SK-N-SH (cell line): ENCODE measurements around the gene PTCD1. TPM values are rescaled to one million over a fixed set of nuclear protein-coding genes. Genes with fewer than 3 reads are reported as not detected.

Source experiments
- CTCF ChIA-PET: fragments of 300-600, 350-600 bp; formaldehyde crosslinking; extraction: SDS; loops from one replicate; lab custom pipeline; 2021; lab: Yijun Ruan, JAX
- POLR2A ChIA-PET: fragments of 350-600 bp; sonication (Branson Sonifier 250); formaldehyde crosslinking; extraction: SDS; loops from one replicate; lab custom pipeline; 2020; ENCODE audit warnings: antibody characterized with exemption, inconsistent platforms; lab: Yijun Ruan, JAX
- DNase-seq: peaks from one replicate; pipeline ENCODE4 v3.0.0; 2012
- H2AFZ ChIP-seq: fragments of 200-600 bp; sonication (generic); 2 replicates; pipeline ENCODE4 v1.8.1; 2016; ENCODE audit warnings: antibody characterized with exemption, mild to moderate bottlenecking, low read depth
- H3F3A ChIP-seq: fragments of 200-600 bp; sonication (generic); replicated peaks from 2 replicates; pipeline ENCODE3; 2016; ENCODE audit warnings: antibody characterized with exemption, mild to moderate bottlenecking; ENCODE audit not compliant: insufficient read depth
- H3K27ac ChIP-seq, 2 experiments: fragments of 200-500 bp in 1 of 2; fragments of 200-600 bp in 1 of 2; sonication (Bioruptor generic) in 1 of 2; sonication (generic), shearing (Covaris generic) in 1 of 2; 2 replicates each; pipeline versions ENCODE4 v1.5.1 to v1.6.1; 2014 to 2016; ENCODE audit warnings: low read depth in 2 of 2, inconsistent platforms in 1 of 2, low read length in 1 of 2, mild to moderate bottlenecking in 1 of 2, mixed read lengths in 1 of 2
- H3K27me3 ChIP-seq: fragments of 200-600 bp; sonication (generic), shearing (Covaris generic); 2 replicates; pipeline ENCODE4 v1.6.1; 2016; ENCODE audit warnings: mixed run types; ENCODE audit not compliant: insufficient read depth
- H3K36me3 ChIP-seq, 2 experiments: fragments of 200-500 bp in 1 of 2; fragments of 200-600 bp in 1 of 2; sonication (Bioruptor generic) in 1 of 2; sonication (generic) in 1 of 2; replicated peaks in 1 of 2; 2 replicates each; pipeline versions ENCODE3 to v1.5.1; 2014 to 2016; ENCODE audit warnings: low read length in 1 of 2, mild to moderate bottlenecking in 1 of 2; ENCODE audit not compliant: insufficient read depth in 2 of 2, control insufficient read depth in 1 of 2
- H3K4me1 ChIP-seq, 2 experiments: fragments of 200-500 bp in 1 of 2; fragments of 200-600 bp in 1 of 2; sonication (Bioruptor generic) in 1 of 2; sonication (generic), shearing (Covaris generic) in 1 of 2; 2 replicates each; pipeline versions ENCODE4 v1.5.1 to v1.6.1; 2014 to 2016; ENCODE audit warnings: low read depth in 1 of 2, low read length in 1 of 2, mixed run types in 1 of 2; ENCODE audit not compliant: insufficient read depth in 2 of 2, control insufficient read depth in 1 of 2
- H3K4me2 ChIP-seq: fragments of 200-600 bp; sonication (generic), shearing (Covaris generic); 2 replicates; pipeline ENCODE4 v1.6.1; 2017; ENCODE audit warnings: mixed run types
- H3K4me3 ChIP-seq, 2 experiments: fragments of 200-500 bp in 1 of 2; fragments of 200-600 bp in 1 of 2; sonication (Bioruptor generic) in 1 of 2; sonication (generic), shearing (Covaris generic) in 1 of 2; 2 replicates each; pipeline versions ENCODE4 v1.5.1 to v1.8.1; 2014 to 2016; ENCODE audit warnings: low read depth in 2 of 2, inconsistent platforms in 1 of 2, low read length in 1 of 2, mild to moderate bottlenecking in 1 of 2, mixed read lengths in 1 of 2, moderate library complexity in 1 of 2
- H3K79me2 ChIP-seq: fragments of 200-600 bp; sonication (generic); 2 replicates; pipeline ENCODE4 v1.8.1; 2017; ENCODE audit warnings: mild to moderate bottlenecking; ENCODE audit not compliant: insufficient read depth
- H3K9ac ChIP-seq: fragments of 200-600 bp; sonication (generic); 2 replicates; pipeline ENCODE4 v1.6.1; 2017; ENCODE audit warnings: mixed run types
- H3K9me2 ChIP-seq: fragments of 200-600 bp; sonication (generic); 2 replicates; pipeline ENCODE4 v1.6.1; 2017; ENCODE audit warnings: mixed run types
- H3K9me3 ChIP-seq: fragments of 200-600 bp; sonication (generic); 2 replicates; pipeline ENCODE4 v1.6.1; 2017; ENCODE audit warnings: mixed run types, mild to moderate bottlenecking, moderate library complexity
- H4K20me1 ChIP-seq: fragments of 200-600 bp; sonication (generic); 2 replicates; pipeline ENCODE4 v1.6.1; 2017; ENCODE audit warnings: mild to moderate bottlenecking, mixed run types; ENCODE audit not compliant: insufficient read depth
- ELF1 ChIP-seq: IDR thresholded peaks from 2 replicates; pipeline ENCODE4 v1.4.0; 2012
- EP300 ChIP-seq, 2 experiments: IDR thresholded peaks; 2 replicates each; pipeline versions ENCODE4 v1.4.0 to v1.6.1; 2012; ENCODE audit warnings: borderline replicate concordance in 1 of 2, low read depth in 1 of 2, low read length in 1 of 2
- EZH2phosphoT487 ChIP-seq: fragments of 200-600 bp; sonication (generic); IDR thresholded peaks from 2 replicates; pipeline ENCODE4 v1.6.1; 2017; ENCODE audit warnings: low read depth, mixed run types, mild to moderate bottlenecking, antibody characterized with exemption, moderate library complexity, borderline replicate concordance
- FOXJ3 ChIP-seq: sonication (generic); formaldehyde crosslinking; IDR thresholded peaks from 2 replicates; pipeline ENCODE4 v1.5.1; 2020; ENCODE audit warnings: mild to moderate bottlenecking, missing genetic modification reagents
- FOXM1 ChIP-seq: IDR thresholded peaks from 2 replicates; pipeline ENCODE4 v1.4.0; 2012; ENCODE audit warnings: low read depth, mild to moderate bottlenecking
- GABPA ChIP-seq: IDR thresholded peaks from 2 replicates; pipeline ENCODE4 v1.4.0; 2012; ENCODE audit warnings: low read depth, mild to moderate bottlenecking
- JUND ChIP-seq: IDR thresholded peaks from 2 replicates; pipeline ENCODE4 v1.4.0; 2012
- MEF2A ChIP-seq: IDR thresholded peaks from 2 replicates; pipeline ENCODE4 v1.4.0; 2012; ENCODE audit warnings: low read depth, borderline replicate concordance
- NRF1 ChIP-seq: IDR thresholded peaks from 2 replicates; pipeline ENCODE4 v1.6.1; 2012; ENCODE audit warnings: low read depth, mild to moderate bottlenecking, low read length
- POLR2AphosphoS5 ChIP-seq: IDR thresholded peaks from 2 replicates; pipeline ENCODE4 v1.6.1; 2012; ENCODE audit warnings: low read depth, low read length
- RCOR1 ChIP-seq: fragments of 150-350 bp; IDR thresholded peaks from 2 replicates; pipeline ENCODE4 v1.6.1; 2017; ENCODE audit warnings: antibody characterized with exemption, low read length
- RFX5 ChIP-seq: IDR thresholded peaks from 2 replicates; pipeline ENCODE4 v1.6.1; 2012; ENCODE audit warnings: mild to moderate bottlenecking, improper control_type of control experiment, low read length
- RXRA ChIP-seq: IDR thresholded peaks from 2 replicates; pipeline ENCODE4 v1.4.0; 2012; ENCODE audit warnings: low read depth, mild to moderate bottlenecking, borderline replicate concordance
- SMC3 ChIP-seq: IDR thresholded peaks from 2 replicates; pipeline ENCODE4 v1.6.1; 2012; ENCODE audit warnings: low read depth, low read length, improper control_type of control experiment
- TAF1 ChIP-seq: IDR thresholded peaks from 2 replicates; pipeline ENCODE4 v1.6.1; 2012; ENCODE audit warnings: low read depth, mild to moderate bottlenecking, low read length, moderate library complexity, borderline replicate concordance
- TCF12 ChIP-seq: IDR thresholded peaks from 2 replicates; pipeline ENCODE4 v1.4.0; 2012
- TEAD4 ChIP-seq: IDR thresholded peaks from 2 replicates; pipeline ENCODE4 v1.4.0; 2012; ENCODE audit warnings: mild to moderate bottlenecking, borderline replicate concordance; ENCODE audit not compliant: insufficient read depth
- WGBS: methylation state at CpG from one replicate; pipeline ENCODE4 v1.1.6; 2017; ENCODE audit warnings: low lambda C conversion rate; 5-methylcytosine and 5-hydroxymethylcytosine counted together
- polyA plus RNA-seq, 3 experiments: library from polyadenylated mRNA; depleted of rRNA; stranded (reverse); fragments of >200 nt; gene quantifications; 2 replicates each; pipeline ENCODE4 v1.2.3, GENCODE V29; 2012
- TF ChIP-seq, protein P1 (sequence below): IDR thresholded peaks from 2 replicates; pipeline ENCODE4 v1.4.0; 2012; ENCODE audit warnings: low read depth, borderline replicate concordance
- TF ChIP-seq, protein P2 (sequence below): IDR thresholded peaks from 2 replicates; pipeline ENCODE4 v1.6.1; 2012; ENCODE audit warnings: mild to moderate bottlenecking, low read depth, low read length, moderate library complexity
- TF ChIP-seq, protein P3 (sequence below): fragments of 200-600 bp; sonication (generic); IDR thresholded peaks from 2 replicates; pipeline ENCODE4 v1.6.1; 2017; ENCODE audit warnings: antibody characterized with exemption, mild to moderate bottlenecking, moderate library complexity
- TF ChIP-seq, protein P4 (sequence below): fragments of 150-350 bp; IDR thresholded peaks from 2 replicates; pipeline ENCODE4 v1.6.1; 2016; ENCODE audit warnings: mild to moderate bottlenecking, low read depth, low read length
- TF ChIP-seq, protein P5 (sequence below): fragments of 150-350 bp; IDR thresholded peaks from 2 replicates; pipeline ENCODE4 v1.6.1; 2017; ENCODE audit warnings: antibody characterized with exemption, low read length, low read depth, borderline replicate concordance

PTCD1 gene
- polyA plus RNA-seq, 1 of the 3 experiments (the other 2 are of a cell fraction), result 8.2 TPM

DNA sequence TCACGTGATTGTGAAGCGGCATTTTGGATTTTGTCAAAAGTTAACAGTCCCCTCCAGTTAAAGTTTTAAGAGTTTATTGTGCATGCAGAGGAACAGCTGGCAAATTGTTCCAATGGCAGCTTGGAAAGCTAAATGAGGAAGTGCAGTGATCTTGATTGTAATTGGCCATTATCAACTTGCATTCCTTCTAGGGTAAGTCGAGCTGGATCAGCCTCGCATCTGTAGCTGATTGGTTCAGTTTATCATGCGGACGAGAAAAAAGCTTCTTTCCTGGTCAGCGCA, 34.7 kb upstream of the PTCD1 start (continued):
- TF ChIP-seq RCOR1 (peak; percentile 21; the same call in 1 of the 2 replicates), NRF1 (no peak), RXRA (no peak), ELF1 (peak; percentile 69), TCF12 (no peak), FOXJ3 (CRISPR knock-in tag) (no peak), EZH2phosphoT487 (no peak), FOXM1 (no peak), SMC3 (no peak), TEAD4 (no peak), EP300 (IDR thresholded peaks at IDR 0.05; ENCODE audit: borderline replicate concordance in 1 of 2, low read depth in 1 of 2, low read length in 1 of 2) (no peak), JUND (no peak), GABPA (no peak)
- TF ChIP-seq, protein P1, sequence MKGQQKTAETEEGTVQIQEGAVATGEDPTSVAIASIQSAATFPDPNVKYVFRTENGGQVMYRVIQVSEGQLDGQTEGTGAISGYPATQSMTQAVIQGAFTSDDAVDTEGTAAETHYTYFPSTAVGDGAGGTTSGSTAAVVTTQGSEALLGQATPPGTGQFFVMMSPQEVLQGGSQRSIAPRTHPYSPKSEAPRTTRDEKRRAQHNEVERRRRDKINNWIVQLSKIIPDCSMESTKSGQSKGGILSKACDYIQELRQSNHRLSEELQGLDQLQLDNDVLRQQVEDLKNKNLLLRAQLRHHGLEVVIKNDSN, result no peak
- TF ChIP-seq, protein P2, sequence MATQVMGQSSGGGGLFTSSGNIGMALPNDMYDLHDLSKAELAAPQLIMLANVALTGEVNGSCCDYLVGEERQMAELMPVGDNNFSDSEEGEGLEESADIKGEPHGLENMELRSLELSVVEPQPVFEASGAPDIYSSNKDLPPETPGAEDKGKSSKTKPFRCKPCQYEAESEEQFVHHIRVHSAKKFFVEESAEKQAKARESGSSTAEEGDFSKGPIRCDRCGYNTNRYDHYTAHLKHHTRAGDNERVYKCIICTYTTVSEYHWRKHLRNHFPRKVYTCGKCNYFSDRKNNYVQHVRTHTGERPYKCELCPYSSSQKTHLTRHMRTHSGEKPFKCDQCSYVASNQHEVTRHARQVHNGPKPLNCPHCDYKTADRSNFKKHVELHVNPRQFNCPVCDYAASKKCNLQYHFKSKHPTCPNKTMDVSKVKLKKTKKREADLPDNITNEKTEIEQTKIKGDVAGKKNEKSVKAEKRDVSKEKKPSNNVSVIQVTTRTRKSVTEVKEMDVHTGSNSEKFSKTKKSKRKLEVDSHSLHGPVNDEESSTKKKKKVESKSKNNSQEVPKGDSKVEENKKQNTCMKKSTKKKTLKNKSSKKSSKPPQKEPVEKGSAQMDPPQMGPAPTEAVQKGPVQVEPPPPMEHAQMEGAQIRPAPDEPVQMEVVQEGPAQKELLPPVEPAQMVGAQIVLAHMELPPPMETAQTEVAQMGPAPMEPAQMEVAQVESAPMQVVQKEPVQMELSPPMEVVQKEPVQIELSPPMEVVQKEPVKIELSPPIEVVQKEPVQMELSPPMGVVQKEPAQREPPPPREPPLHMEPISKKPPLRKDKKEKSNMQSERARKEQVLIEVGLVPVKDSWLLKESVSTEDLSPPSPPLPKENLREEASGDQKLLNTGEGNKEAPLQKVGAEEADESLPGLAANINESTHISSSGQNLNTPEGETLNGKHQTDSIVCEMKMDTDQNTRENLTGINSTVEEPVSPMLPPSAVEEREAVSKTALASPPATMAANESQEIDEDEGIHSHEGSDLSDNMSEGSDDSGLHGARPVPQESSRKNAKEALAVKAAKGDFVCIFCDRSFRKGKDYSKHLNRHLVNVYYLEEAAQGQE, result no peak

DNA sequence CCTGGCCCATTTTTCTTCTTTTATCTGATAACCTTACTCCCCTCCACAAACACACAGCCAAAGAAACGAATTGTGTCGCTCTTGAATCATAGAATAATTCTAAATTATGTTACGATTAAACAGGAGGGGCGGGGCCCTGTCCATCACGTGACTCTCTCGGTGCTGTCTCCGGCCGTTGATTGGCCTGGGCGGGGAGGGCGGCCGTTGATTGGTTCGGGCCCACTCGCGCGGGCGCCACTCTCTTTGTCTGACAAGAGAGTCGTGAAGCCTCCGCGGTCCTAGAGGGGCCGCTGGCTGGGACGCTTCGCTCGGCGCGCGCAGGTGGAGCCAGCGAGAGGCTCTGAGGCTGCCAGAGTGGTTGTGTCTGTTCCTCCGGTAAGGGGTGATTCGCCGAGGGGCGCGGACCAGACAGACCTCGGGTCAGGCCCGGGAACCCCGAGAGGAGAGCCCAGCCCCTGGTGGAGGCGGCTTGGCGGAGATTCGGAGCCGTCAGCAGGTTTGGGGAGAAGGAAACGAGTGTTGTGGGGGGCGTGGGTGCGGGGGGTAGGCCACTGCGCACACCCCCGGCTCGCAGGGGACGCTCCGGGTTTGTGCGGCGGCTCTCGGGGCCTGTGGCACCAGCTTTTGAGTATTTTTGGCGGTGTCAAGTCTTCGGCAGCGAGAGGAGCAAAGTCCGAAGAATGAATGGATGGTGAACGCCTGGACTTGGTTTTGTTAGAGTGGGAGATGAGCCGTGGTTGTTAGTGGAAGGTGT, 34.1 kb upstream of the PTCD1 start, which contains the start of gene ZNF789:
ZNF789 (plus strand) TSS at position 330 of the 754 bp plus-strand sequence. CDS start 3,567 bp downstream, outside the sequence.
- Histone ChIP-seq H3K4me1 (peaks cover 5 to 8% of the 10 kb centered on the region in 2 experiments; a peak in 2 of 4 replicates), H3K27me3 (no peaks in the 10 kb centered on the region), H3K27ac (peak within 1 kb of the TSS; percentile 74 to 91), H3K9me2 (no peaks in the 10 kb centered on the region), H3F3A (peaks cover 16% of the 10 kb centered on the region), H3K4me3 (peak within 1 kb of the TSS; percentile 69 to 100), H3K9ac (peak within 1 kb of the TSS; percentile 87), H3K9me3 (no peaks in the 10 kb centered on the region), H3K79me2 (peaks cover 49% of the 10 kb centered on the region), H3K36me3 (peaks cover 5% of the 10 kb centered on the region in 2 experiments), H2AFZ (peak within 1 kb of the TSS; percentile 98), H3K4me2 (peak within 1 kb of the TSS; percentile 98), H4K20me1 (no peaks in the 10 kb centered on the region)
- POLR2A ChIA-PET, result interaction anchor here (1.0 to 1.6 kb wide), 2 partner anchors 27 kb away, joined by 4 to 7 read pairs; partner anchors contain the start of gene ZNF394
- WGBS, result 1% methylated on average over 44 of the region's 56 CpGs
- peak; percentile 100 for DNase-seq
- CTCF ChIA-PET, result interaction anchor here (1.0 kb wide), 1 partner anchor 24 kb away, joined by 3 read pairs; no protein-coding TSS in a partner anchor
- TF ChIP-seq, protein P3, sequence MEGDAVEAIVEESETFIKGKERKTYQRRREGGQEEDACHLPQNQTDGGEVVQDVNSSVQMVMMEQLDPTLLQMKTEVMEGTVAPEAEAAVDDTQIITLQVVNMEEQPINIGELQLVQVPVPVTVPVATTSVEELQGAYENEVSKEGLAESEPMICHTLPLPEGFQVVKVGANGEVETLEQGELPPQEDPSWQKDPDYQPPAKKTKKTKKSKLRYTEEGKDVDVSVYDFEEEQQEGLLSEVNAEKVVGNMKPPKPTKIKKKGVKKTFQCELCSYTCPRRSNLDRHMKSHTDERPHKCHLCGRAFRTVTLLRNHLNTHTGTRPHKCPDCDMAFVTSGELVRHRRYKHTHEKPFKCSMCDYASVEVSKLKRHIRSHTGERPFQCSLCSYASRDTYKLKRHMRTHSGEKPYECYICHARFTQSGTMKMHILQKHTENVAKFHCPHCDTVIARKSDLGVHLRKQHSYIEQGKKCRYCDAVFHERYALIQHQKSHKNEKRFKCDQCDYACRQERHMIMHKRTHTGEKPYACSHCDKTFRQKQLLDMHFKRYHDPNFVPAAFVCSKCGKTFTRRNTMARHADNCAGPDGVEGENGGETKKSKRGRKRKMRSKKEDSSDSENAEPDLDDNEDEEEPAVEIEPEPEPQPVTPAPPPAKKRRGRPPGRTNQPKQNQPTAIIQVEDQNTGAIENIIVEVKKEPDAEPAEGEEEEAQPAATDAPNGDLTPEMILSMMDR, result no peak
- TF ChIP-seq, protein P1, result peak; percentile 99
- TF ChIP-seq GABPA (peak; percentile 41; the same call in 1 of the 2 replicates), ELF1 (peak; percentile 27; the same call in 1 of the 2 replicates), RFX5 (peak; percentile 86), MEF2A (no peak), TCF12 (peak; percentile 14; the same call in 1 of the 2 replicates), TAF1 (peak; percentile 81; the same call in 1 of the 2 replicates), POLR2AphosphoS5 (peak; percentile 69), FOXM1 (0 out of 2 replicates have a peak, but pooled peaks have one; percentile 12)
- TF ChIP-seq, protein P4, sequence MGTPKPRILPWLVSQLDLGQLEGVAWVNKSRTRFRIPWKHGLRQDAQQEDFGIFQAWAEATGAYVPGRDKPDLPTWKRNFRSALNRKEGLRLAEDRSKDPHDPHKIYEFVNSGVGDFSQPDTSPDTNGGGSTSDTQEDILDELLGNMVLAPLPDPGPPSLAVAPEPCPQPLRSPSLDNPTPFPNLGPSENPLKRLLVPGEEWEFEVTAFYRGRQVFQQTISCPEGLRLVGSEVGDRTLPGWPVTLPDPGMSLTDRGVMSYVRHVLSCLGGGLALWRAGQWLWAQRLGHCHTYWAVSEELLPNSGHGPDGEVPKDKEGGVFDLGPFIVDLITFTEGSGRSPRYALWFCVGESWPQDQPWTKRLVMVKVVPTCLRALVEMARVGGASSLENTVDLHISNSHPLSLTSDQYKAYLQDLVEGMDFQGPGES, result peak; percentile 83
- TF ChIP-seq, protein P5, sequence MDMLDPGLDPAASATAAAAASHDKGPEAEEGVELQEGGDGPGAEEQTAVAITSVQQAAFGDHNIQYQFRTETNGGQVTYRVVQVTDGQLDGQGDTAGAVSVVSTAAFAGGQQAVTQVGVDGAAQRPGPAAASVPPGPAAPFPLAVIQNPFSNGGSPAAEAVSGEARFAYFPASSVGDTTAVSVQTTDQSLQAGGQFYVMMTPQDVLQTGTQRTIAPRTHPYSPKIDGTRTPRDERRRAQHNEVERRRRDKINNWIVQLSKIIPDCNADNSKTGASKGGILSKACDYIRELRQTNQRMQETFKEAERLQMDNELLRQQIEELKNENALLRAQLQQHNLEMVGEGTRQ, result peak; percentile 94
